Gastroesophageal sphincter (tissue), 3 donors: ENCODE data around the gene IMMP2L.

Experiments used
- POLR2A ChIP-seq, 2 donors: fragments of 450-650 bp; IDR thresholded peaks; one replicate each; pipeline ENCODE4 v1.6.1; 2017; ENCODE audit warnings: antibody characterized with exemption in 2 of 2, mild to moderate bottlenecking in 2 of 2, moderate library complexity in 1 of 2
- POLR2AphosphoS5 ChIP-seq: sonication (generic); formaldehyde crosslinking; IDR thresholded peaks from one replicate; pipeline ENCODE4 v1.6.1; 2017; ENCODE audit warnings: antibody characterized with exemption
- TF ChIP-seq, protein P1 (sequence below), 4 experiments: fragments of 200-600 bp in 2 of 4; fragments of 450-650 bp in 2 of 4; sonication (generic) in 1 of 4; IDR thresholded peaks; one replicate each; pipeline ENCODE4 v1.5.1; 2017 to 2019; ENCODE audit warnings: antibody characterized with exemption in 4 of 4, mild to moderate bottlenecking in 2 of 4, moderate library complexity in 2 of 4

DNA sequence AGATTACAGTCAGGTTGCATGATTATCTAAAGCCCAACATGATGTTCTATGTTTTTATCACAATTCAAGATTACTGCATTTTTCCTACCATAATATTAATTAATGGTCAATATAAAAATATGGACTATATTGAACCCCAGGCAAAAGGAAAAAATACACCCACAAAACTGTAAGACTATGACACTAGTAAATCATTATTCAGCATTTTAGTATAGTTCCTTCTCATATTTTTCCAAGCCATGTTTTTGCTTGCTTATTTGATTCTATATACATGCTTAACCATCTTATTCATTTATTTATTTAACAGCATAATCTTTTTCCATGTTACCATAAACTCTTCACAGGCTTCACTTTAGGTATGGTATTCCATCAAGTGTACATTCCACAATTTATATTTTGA is 101.6 kb downstream of the IMMP2L start:
- no peak for TF ChIP-seq POLR2A (IDR thresholded peaks at IDR 0.05)
- TF ChIP-seq, protein P1, sequence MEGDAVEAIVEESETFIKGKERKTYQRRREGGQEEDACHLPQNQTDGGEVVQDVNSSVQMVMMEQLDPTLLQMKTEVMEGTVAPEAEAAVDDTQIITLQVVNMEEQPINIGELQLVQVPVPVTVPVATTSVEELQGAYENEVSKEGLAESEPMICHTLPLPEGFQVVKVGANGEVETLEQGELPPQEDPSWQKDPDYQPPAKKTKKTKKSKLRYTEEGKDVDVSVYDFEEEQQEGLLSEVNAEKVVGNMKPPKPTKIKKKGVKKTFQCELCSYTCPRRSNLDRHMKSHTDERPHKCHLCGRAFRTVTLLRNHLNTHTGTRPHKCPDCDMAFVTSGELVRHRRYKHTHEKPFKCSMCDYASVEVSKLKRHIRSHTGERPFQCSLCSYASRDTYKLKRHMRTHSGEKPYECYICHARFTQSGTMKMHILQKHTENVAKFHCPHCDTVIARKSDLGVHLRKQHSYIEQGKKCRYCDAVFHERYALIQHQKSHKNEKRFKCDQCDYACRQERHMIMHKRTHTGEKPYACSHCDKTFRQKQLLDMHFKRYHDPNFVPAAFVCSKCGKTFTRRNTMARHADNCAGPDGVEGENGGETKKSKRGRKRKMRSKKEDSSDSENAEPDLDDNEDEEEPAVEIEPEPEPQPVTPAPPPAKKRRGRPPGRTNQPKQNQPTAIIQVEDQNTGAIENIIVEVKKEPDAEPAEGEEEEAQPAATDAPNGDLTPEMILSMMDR (IDR thresholded peaks at IDR 0.05): no peak
- TF ChIP-seq POLR2AphosphoS5: no peak
